SH-SY5Y (cell line): ENCODE results near the gene MOB2.

Experiments
- GATA2 ChIP-seq: IDR thresholded peaks from 2 replicates; pipeline ENCODE4 v1.6.1; 2011; ENCODE audit warnings: mild to moderate bottlenecking, low read depth, low read length
- GATA3 ChIP-seq: IDR thresholded peaks from 2 replicates; pipeline ENCODE4 v1.6.1; 2011; ENCODE audit warnings: low read depth, mild to moderate bottlenecking, low read length, moderate library complexity

DNA sequence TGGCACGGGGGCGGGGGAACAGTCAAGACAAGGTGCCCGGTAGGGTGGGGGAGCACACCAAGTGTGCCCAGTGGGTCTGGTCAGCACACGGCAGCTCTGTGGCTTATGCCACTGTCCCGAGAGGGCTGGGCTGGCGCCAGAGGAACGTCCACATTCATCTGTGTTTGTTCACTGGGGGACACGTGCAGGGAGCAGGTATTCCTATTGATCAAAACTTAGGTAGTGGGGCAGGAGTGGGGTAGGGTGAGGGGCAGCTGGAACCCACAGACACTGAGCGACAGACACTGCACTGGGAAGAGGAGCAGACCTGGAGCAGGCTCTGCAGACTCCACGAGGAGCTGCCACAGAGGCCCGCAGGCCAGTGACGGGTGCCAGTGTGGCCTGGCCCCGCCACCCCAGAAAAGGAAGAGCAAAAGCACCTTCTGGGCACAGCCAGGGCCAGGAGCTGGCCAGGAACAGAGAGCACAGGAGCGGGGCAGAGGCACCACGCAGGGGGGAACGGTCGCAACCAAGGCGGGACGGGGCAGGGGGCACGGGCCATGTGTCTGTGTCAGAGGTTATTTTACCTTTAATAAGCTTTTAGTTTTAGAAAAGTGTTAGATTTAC, 2.1 kb upstream of the MOB2 start:
- TF ChIP-seq GATA2 = no peak
- TF ChIP-seq GATA3 = no peak
